ENCODE measurements around the gene CLIC1. TPM values are rescaled to one million over a fixed set of nuclear protein-coding genes. Genes with fewer than 3 reads are reported as not detected.
A peak's percentile ranks its signal among the peaks of the same experiment; 100 is the strongest.

Gene CLIC1
- total and polyA plus RNA-seq, 11 donors, result 68.0 to 392 (median 124) TPM

DNA sequence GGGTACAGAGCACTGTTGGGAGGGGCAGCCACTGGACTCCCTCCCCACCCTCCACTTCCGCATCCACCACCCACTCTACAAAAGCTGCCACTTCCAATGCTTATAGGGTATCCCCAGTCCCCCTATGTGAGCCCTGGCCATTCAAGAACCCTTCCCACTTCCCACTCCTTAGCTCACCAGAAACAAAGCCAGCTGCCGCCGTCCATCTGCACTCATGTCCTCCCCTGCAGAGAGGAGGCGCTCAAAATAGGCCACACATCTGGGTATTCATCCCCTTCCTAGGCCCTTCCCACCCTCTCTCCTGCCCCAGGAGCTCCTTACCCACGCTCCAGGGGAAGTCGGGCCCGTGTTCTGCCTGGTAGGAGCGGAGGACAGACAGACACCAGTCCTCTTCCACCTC is 49.0 kb downstream of the CLIC1 start:
- H3K9me3 ChIP-seq, result no peaks in the 10 kb centered on the region
- H3K4me3 ChIP-seq, result no peak overlapping the region
- H3K27ac ChIP-seq, result no peak overlapping the region
- no peaks in the 10 kb centered on the region for H3K27me3 ChIP-seq
- DNase-seq (peak in 1 of 5 donors; percentile 35), ATAC-seq (no peak)
- TF ChIP-seq, protein P1, sequence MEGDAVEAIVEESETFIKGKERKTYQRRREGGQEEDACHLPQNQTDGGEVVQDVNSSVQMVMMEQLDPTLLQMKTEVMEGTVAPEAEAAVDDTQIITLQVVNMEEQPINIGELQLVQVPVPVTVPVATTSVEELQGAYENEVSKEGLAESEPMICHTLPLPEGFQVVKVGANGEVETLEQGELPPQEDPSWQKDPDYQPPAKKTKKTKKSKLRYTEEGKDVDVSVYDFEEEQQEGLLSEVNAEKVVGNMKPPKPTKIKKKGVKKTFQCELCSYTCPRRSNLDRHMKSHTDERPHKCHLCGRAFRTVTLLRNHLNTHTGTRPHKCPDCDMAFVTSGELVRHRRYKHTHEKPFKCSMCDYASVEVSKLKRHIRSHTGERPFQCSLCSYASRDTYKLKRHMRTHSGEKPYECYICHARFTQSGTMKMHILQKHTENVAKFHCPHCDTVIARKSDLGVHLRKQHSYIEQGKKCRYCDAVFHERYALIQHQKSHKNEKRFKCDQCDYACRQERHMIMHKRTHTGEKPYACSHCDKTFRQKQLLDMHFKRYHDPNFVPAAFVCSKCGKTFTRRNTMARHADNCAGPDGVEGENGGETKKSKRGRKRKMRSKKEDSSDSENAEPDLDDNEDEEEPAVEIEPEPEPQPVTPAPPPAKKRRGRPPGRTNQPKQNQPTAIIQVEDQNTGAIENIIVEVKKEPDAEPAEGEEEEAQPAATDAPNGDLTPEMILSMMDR (IDR thresholded peaks at IDR 0.05), result no peak
- no peak for TF ChIP-seq POLR2A (IDR thresholded peaks at IDR 0.05)
- intact Hi-C loops (cut with DNase I), result loop anchor here in 4 of 10 donors (10.0 kb wide), 3 partner anchors 77 to 267 kb away; partner anchors contain the start of genes NELFE (in 3 of the 4), SKIC2 (in 3 of the 4), NEU1 (in 1 of the 4) and SAPCD1 (in 1 of the 4)
- peaks cover 0 to 7% (median 0%) of the 10 kb centered on the region in 12 donors for H3K4me1 ChIP-seq
- H3K36me3 ChIP-seq, result peaks cover 0 to 82% (median 73%) of the 10 kb centered on the region in 9 donors
- 86 to 87% (median 87%) methylated on average over 8 of the region's 8 CpGs for WGBS, 4 donors

DNA sequence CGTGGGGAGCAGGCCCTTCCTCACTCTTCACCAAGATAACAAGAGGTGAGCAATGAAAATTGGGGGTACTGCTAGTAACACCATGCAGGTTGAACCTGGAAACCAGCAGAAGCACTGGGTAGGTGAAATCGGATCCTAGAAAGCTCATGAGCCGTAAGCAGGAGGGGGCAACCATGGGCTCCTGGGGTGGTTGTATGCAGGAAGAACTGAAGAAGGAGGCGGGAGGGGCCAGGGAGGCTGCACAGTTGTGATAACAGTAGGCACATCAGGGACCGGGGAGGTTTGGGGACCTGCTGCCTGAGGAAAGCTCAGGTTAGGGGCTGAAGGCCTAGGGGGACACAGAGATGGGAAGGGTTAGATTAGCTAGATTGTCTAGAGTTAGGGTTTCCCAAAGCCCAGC is 49.8 kb downstream of the CLIC1 start:
- TF ChIP-seq POLR2A (IDR thresholded peaks at IDR 0.05), result no peak
- TF ChIP-seq, protein P1 (IDR thresholded peaks at IDR 0.05), result no peak
- WGBS, 4 donors, result 77 to 84% (median 78%) methylated on average over 5 of the region's 5 CpGs
- H3K9me3 ChIP-seq, result no peaks in the 10 kb centered on the region
- H3K27me3 ChIP-seq, result no peaks in the 10 kb centered on the region
- no peak for ATAC-seq
- DNase-seq, result peak in 1 of 5 donors; percentile 15
- H3K27ac ChIP-seq, result no peak overlapping the region
- intact Hi-C loops (cut with DNase I), result loop anchor here in 4 of 10 donors (10.0 kb wide), 3 partner anchors 78 to 268 kb away; partner anchors contain the start of genes NELFE (in 3 of the 4), SKIC2 (in 3 of the 4), NEU1 (in 1 of the 4) and SAPCD1 (in 1 of the 4)
- H3K36me3 ChIP-seq, result peaks cover 0 to 74% (median 64%) of the 10 kb centered on the region in 9 donors
- H3K4me1 ChIP-seq, result peaks cover 0 to 11% (median 3%) of the 10 kb centered on the region in 12 donors
- H3K4me3 ChIP-seq, result no peak overlapping the region

DNA sequence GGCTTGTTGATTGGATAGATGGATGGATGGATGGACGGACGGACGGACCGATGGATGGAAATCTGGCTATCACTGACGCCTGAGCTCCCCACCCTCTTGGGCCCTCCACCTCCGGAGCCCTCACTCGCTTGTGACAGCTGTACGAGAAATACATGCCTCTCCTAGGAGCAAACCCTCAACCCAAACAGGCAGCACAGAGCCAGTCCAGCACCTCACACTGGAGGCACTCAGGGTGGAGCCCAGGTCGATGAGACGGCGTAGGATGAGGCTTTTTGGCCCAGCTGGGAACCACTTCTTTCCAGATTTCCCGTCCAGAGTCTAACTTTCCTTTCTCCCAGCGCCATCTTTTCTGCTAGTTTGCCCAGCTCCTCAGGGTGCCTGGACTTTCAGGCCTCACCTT is 52.7 kb downstream of the CLIC1 start:
- WGBS, 4 donors, result 80 to 85% (median 80%) methylated on average over 13 of the region's 13 CpGs
- DNase-seq (no peak), ATAC-seq (no peak)
- Histone ChIP-seq H3K36me3 (peaks cover 0 to 45% (median 35%) of the 10 kb centered on the region in 9 donors), H3K27me3 (no peaks in the 10 kb centered on the region), H3K4me1 (peaks cover 0 to 26% (median 14%) of the 10 kb centered on the region in 12 donors), H3K27ac (no peak overlapping the region), H3K9me3 (no peaks in the 10 kb centered on the region), H3K4me3 (peak overlapping the region in 1 of 12 donors; percentile 45)
- intact Hi-C loops (cut with DNase I), result loop anchor here (5.0 to 10.0 kb wide), 9 partner anchors 44 to 271 kb away; partner anchors contain the start of genes DDAH2 (in 3 of the 10), NELFE (in 3 of the 10), SKIC2 (in 3 of the 10) and SAPCD1 (in 2 of the 10)
- no peak for TF ChIP-seq POLR2A (IDR thresholded peaks at IDR 0.05)
- TF ChIP-seq, protein P1 (IDR thresholded peaks at IDR 0.05), result no peak

DNA sequence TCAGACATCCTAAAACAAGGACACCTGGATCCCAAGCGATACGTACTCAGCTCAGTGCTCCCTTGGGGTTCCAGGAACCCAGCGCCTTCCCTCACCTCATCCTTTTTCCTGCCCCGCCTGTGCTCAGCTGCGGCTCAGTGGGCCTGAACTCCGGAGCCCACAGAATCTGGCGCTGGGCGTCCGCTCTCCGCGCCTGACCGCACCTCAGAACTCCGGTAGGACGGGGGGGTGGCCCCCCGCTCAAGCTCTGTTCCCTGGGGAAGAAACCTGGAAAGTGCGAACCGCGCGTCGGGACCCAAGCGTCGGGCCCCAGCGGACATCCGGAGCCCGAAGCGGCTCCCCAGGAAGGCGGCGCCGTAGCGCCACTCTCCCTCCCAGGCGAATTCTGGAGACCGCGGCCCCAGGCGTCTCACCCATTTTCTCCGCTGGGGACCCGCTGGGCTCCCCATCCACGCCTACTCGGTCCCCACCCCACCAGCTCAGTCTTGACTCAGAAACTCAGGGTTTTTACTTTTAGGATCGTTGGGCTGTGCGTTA is 55.1 kb downstream of the CLIC1 start:
- Histone ChIP-seq H3K27ac (peak overlapping the region in 11 of 12 donors; percentile 9 to 83 (median 63)), H3K27me3 (no peaks in the 10 kb centered on the region), H3K9me3 (no peaks in the 10 kb centered on the region), H3K36me3 (peaks cover 0 to 21% (median 12%) of the 10 kb centered on the region in 9 donors), H3K4me3 (peak overlapping the region; percentile 28 to 74 (median 58)), H3K4me1 (peaks cover 0 to 26% (median 14%) of the 10 kb centered on the region in 12 donors)
- ATAC-seq (peak; percentile 49 to 81 (median 66)), DNase-seq (peak; percentile 44 to 79 (median 54))
- intact Hi-C loops (cut with DNase I), result loop anchor here (1.0 to 10.0 kb wide), 14 partner anchors 46 to 274 kb away; partner anchors contain the start of genes DDAH2 (in 3 of the 10), NELFE (in 3 of the 10), SKIC2 (in 3 of the 10) and SAPCD1 (in 2 of the 10)
- TF ChIP-seq, protein P1 (IDR thresholded peaks at IDR 0.05), result peak in 3 of 12 donors; percentile 7 to 37 (median 13)
- no peak for TF ChIP-seq POLR2A (IDR thresholded peaks at IDR 0.05)
- WGBS, 4 donors, result 1 to 3% (median 2%) methylated on average over 29 to 40 of the region's 40 CpGs
